WTC11 (cell line): ENCODE data around the gene HNRNPR. TPM values are rescaled to one million over a fixed set of nuclear protein-coding genes. Genes with fewer than 3 reads are reported as not detected.

Experiments used
- ATF1 ChIP-seq: sonication (generic); formaldehyde crosslinking; IDR thresholded peaks from 2 replicates; pipeline ENCODE4 v1.8.1; 2023; ENCODE audit warnings: mild to moderate bottlenecking, moderate library complexity, missing genetic modification reagents
- E2F4 ChIP-seq: sonication (generic); formaldehyde crosslinking; IDR thresholded peaks from 2 replicates; pipeline ENCODE4 v1.8.1; 2022; ENCODE audit warnings: low read depth, mild to moderate bottlenecking, moderate library complexity, missing genetic modification reagents, borderline replicate concordance
- EMX1 ChIP-seq: fragments of 250-450 bp; sonication (Bioruptor Pico); IDR thresholded peaks from 2 replicates; pipeline ENCODE4 v1.8.0; 2021; ENCODE audit warnings: mild to moderate bottlenecking
- ESRRA ChIP-seq: sonication (generic); formaldehyde crosslinking; IDR thresholded peaks from 2 replicates; pipeline ENCODE4 v1.8.1; 2022; ENCODE audit warnings: mild to moderate bottlenecking, missing genetic modification reagents, borderline replicate concordance
- FOXP1 ChIP-seq: sonication (generic); formaldehyde crosslinking; IDR thresholded peaks from 2 replicates; pipeline ENCODE4 v1.8.0; 2022; ENCODE audit warnings: missing genetic modification reagents, mild to moderate bottlenecking, moderate library complexity, borderline replicate concordance
- NR2C2 ChIP-seq: sonication (generic); formaldehyde crosslinking; IDR thresholded peaks from 2 replicates; pipeline ENCODE4 v1.8.0; 2022; ENCODE audit warnings: mild to moderate bottlenecking, missing genetic modification reagents
- NR3C1 ChIP-seq: sonication (generic); formaldehyde crosslinking; conservative IDR thresholded peaks from 2 replicates; pipeline ENCODE4 v1.8.1; 2023; ENCODE audit warnings: low read depth, mild to moderate bottlenecking, missing genetic modification reagents
- OVOL2 ChIP-seq: fragments of 250-450 bp; sonication (Bioruptor Pico); IDR thresholded peaks from 2 replicates; pipeline ENCODE4 v1.9.0; 2021; ENCODE audit warnings: mild to moderate bottlenecking, borderline replicate concordance
- PREB ChIP-seq: sonication (generic); formaldehyde crosslinking; IDR thresholded peaks from 2 replicates; pipeline ENCODE4 v1.8.1; 2022; ENCODE audit warnings: mild to moderate bottlenecking, missing genetic modification reagents, moderate library complexity, borderline replicate concordance
- PRRX2 ChIP-seq: fragments of 250-450 bp; sonication (Bioruptor Pico); IDR thresholded peaks from 2 replicates; pipeline ENCODE4 v1.8.0; 2021; ENCODE audit warnings: mild to moderate bottlenecking
- RELA ChIP-seq: sonication (generic); formaldehyde crosslinking; IDR thresholded peaks from 2 replicates; pipeline ENCODE4 v1.8.1; 2022; ENCODE audit warnings: missing genetic modification reagents, mild to moderate bottlenecking, borderline replicate concordance
- RORB ChIP-seq: fragments of 250-450 bp; sonication (Bioruptor Pico); IDR thresholded peaks from 2 replicates; pipeline ENCODE4 v1.9.0; 2021; ENCODE audit warnings: mild to moderate bottlenecking
- TEAD1 ChIP-seq: sonication (generic); formaldehyde crosslinking; IDR thresholded peaks from 2 replicates; pipeline ENCODE4 v1.8.0; 2022; ENCODE audit warnings: mild to moderate bottlenecking, missing genetic modification reagents
- ZBTB21 ChIP-seq: sonication (generic); formaldehyde crosslinking; IDR thresholded peaks from 2 replicates; pipeline ENCODE4 v1.8.1; 2023; ENCODE audit warnings: mild to moderate bottlenecking, missing genetic modification reagents, borderline replicate concordance
- ZNF219 ChIP-seq: sonication (generic); formaldehyde crosslinking; IDR thresholded peaks from 2 replicates; pipeline ENCODE4 v1.8.0; 2023; ENCODE audit warnings: missing genetic modification reagents, mild to moderate bottlenecking, borderline replicate concordance
- ZNF416 ChIP-seq: fragments of 250-450 bp; sonication (Bioruptor Pico); IDR thresholded peaks from 2 replicates; pipeline ENCODE4 v1.9.0; 2021; ENCODE audit warnings: mild to moderate bottlenecking, inconsistent platforms
- ZNF532 ChIP-seq: fragments of 250-450 bp; sonication (Bioruptor Pico); IDR thresholded peaks from 2 replicates; pipeline ENCODE4 v1.9.0; 2021; ENCODE audit warnings: mild to moderate bottlenecking, borderline replicate concordance
- total RNA-seq: library from RNA; stranded (reverse); gene quantifications from 3 replicates; pipeline ENCODE4 v1.2.3, GENCODE V29; 2021
- TF ChIP-seq, protein P1 (sequence below): sonication (generic); formaldehyde crosslinking; conservative IDR thresholded peaks from 2 replicates; pipeline ENCODE4 v1.8.1; 2023; ENCODE audit warnings: mild to moderate bottlenecking, low read depth, missing genetic modification reagents, moderate library complexity
- TF ChIP-seq, protein P2 (sequence below): sonication (generic); formaldehyde crosslinking; IDR thresholded peaks from 2 replicates; pipeline ENCODE4 v1.8.1; 2022; ENCODE audit warnings: mild to moderate bottlenecking, moderate library complexity, missing genetic modification reagents
- TF ChIP-seq, protein P3 (sequence below): fragments of 250-450 bp; sonication (Bioruptor Pico); IDR thresholded peaks from 2 replicates; pipeline ENCODE4 v2.1.2; 2022; ENCODE audit warnings: mild to moderate bottlenecking, moderate library complexity
- TF ChIP-seq, protein P4 (sequence below): sonication (generic); formaldehyde crosslinking; IDR thresholded peaks from 2 replicates; pipeline ENCODE4 v1.8.0; 2022; ENCODE audit warnings: mild to moderate bottlenecking, missing genetic modification reagents
- TF ChIP-seq, protein P5 (sequence below): sonication (generic); formaldehyde crosslinking; IDR thresholded peaks from 2 replicates; pipeline ENCODE4 v1.8.1; 2023; ENCODE audit warnings: mild to moderate bottlenecking, missing genetic modification reagents, moderate library complexity

The HNRNPR gene
- total RNA-seq, 1 experiment from 2014 or later = 178 TPM

DNA sequence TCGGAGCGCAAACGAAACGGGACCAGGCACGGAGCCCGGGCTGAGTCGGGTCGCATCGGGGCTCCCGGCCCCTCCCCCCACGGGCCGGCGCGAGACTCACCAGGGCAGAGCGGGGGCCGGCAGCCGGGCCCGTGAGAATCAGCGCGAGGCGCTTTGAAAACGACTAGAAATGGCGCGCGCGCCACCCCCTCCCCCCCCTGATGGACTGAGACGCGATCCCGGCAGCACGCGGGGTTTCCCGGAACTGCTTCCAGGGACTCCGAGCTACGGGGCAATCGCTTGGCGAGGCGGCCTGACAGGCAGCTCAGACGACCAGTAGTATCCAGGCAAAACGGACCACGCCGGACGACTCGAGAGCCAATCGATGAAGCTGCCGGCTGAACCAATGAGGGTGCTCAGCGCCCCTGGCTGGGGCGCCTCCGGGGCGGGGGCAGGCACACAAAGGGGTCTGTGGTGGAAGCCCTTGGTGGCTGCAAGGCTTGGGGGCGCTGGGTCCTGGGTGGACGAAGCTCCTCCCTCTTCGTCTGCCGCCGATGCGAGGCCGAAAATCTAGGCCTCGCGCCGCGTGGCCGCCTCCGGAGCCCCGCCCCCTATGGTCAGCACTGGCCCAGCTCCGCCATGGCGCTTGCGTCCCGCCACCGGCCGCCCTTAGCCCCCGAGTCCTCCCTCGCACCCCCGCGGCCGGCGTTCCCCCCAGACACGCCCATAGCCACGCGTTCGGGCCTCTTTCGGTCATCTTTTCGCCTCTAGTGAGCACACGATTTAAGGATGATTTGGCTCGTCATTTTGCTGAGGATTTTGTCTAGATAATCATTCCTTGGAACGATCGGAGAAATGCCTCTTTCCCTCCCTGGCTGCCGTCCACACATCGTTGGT, at the start of gene HNRNPR (continued):
- TF ChIP-seq, protein P1, sequence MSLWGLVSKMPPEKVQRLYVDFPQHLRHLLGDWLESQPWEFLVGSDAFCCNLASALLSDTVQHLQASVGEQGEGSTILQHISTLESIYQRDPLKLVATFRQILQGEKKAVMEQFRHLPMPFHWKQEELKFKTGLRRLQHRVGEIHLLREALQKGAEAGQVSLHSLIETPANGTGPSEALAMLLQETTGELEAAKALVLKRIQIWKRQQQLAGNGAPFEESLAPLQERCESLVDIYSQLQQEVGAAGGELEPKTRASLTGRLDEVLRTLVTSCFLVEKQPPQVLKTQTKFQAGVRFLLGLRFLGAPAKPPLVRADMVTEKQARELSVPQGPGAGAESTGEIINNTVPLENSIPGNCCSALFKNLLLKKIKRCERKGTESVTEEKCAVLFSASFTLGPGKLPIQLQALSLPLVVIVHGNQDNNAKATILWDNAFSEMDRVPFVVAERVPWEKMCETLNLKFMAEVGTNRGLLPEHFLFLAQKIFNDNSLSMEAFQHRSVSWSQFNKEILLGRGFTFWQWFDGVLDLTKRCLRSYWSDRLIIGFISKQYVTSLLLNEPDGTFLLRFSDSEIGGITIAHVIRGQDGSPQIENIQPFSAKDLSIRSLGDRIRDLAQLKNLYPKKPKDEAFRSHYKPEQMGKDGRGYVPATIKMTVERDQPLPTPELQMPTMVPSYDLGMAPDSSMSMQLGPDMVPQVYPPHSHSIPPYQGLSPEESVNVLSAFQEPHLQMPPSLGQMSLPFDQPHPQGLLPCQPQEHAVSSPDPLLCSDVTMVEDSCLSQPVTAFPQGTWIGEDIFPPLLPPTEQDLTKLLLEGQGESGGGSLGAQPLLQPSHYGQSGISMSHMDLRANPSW = no peak
- TF ChIP-seq ZNF416 (CRISPR knock-in tag) (no peak), EMX1 (CRISPR knock-in tag) (no peak), ESRRA (no peak; the same call in 1 of the 2 replicates), OVOL2 (no peak), FOXP1 (CRISPR knock-in tag) (peak; percentile 79), NR2C2 (CRISPR knock-in tag) (no peak), TEAD1 (0 out of 2 replicates have a peak, but pooled peaks have one; percentile 37), ZNF532 (CRISPR knock-in tag) (no peak), NR3C1 (no peak), ZBTB21 (CRISPR knock-in tag) (no peak), ZNF219 (no peak), E2F4 (CRISPR knock-in tag) (no peak), PREB (CRISPR knock-in tag) (no peak), RORB (no peak), PRRX2 (CRISPR knock-in tag) (no peak), ATF1 (CRISPR knock-in tag) (no peak), RELA (no peak)
- TF ChIP-seq, protein P2, sequence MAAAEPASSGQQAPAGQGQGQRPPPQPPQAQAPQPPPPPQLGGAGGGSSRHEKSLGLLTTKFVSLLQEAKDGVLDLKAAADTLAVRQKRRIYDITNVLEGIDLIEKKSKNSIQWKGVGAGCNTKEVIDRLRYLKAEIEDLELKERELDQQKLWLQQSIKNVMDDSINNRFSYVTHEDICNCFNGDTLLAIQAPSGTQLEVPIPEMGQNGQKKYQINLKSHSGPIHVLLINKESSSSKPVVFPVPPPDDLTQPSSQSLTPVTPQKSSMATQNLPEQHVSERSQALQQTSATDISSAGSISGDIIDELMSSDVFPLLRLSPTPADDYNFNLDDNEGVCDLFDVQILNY (CRISPR knock-in tag) = peak; percentile 46; the same call in 1 of the 2 replicates
- TF ChIP-seq, protein P3, sequence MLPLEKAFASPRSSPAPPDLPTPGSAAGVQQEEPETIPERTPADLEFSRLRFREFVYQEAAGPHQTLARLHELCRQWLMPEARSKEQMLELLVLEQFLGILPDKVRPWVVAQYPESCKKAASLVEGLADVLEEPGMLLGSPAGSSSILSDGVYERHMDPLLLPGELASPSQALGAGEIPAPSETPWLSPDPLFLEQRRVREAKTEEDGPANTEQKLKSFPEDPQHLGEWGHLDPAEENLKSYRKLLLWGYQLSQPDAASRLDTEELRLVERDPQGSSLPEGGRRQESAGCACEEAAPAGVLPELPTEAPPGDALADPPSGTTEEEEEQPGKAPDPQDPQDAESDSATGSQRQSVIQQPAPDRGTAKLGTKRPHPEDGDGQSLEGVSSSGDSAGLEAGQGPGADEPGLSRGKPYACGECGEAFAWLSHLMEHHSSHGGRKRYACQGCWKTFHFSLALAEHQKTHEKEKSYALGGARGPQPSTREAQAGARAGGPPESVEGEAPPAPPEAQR = no peak
- TF ChIP-seq, protein P4, sequence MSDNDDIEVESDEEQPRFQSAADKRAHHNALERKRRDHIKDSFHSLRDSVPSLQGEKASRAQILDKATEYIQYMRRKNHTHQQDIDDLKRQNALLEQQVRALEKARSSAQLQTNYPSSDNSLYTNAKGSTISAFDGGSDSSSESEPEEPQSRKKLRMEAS (CRISPR knock-in tag) = peak; percentile 92
- TF ChIP-seq, protein P5, sequence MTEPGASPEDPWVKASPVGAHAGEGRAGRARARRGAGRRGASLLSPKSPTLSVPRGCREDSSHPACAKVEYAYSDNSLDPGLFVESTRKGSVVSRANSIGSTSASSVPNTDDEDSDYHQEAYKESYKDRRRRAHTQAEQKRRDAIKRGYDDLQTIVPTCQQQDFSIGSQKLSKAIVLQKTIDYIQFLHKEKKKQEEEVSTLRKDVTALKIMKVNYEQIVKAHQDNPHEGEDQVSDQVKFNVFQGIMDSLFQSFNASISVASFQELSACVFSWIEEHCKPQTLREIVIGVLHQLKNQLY = no peak
